HAP-1 (cell line): Measurements from ENCODE around the gene ERC2.

Experiments
- DNase-seq, 2 experiments: peaks; one replicate each; pipeline ENCODE4 v3.0.0-alpha.2; 2016 to 2020; ENCODE audit warnings: low spot score in 2 of 2
- H3K27me3 ChIP-seq: fragments of 250-450 bp; sonication (Bioruptor Pico); 2 replicates; pipeline ENCODE4 v1.5.1; 2020; ENCODE audit warnings: low read depth, mild to moderate bottlenecking, moderate library complexity
- H3K36me3 ChIP-seq: fragments of 250-450 bp; sonication (Bioruptor Pico); replicated peaks from 2 replicates; pipeline ENCODE4 v1.5.1; 2020; ENCODE audit warnings: mild to moderate bottlenecking
- H3K4me1 ChIP-seq: fragments of 250-450 bp; sonication (Bioruptor Pico); 2 replicates; pipeline ENCODE4 v1.5.1; 2020; ENCODE audit warnings: mild to moderate bottlenecking
- H3K4me3 ChIP-seq: fragments of 250-450 bp; sonication (Bioruptor Pico); 2 replicates; pipeline ENCODE4 v1.5.1; 2020; ENCODE audit warnings: mild to moderate bottlenecking, moderate library complexity
- H3K9me3 ChIP-seq: fragments of 250-450 bp; sonication (Bioruptor Pico); 2 replicates; pipeline ENCODE4 v1.5.1; 2020; ENCODE audit warnings: mild to moderate bottlenecking, moderate library complexity
- in situ Hi-C: fragments of 300-500 bp; cut with MboI; formaldehyde crosslinking; loops from 3 replicates; pipeline ENCODE4 v1.14.3; 2020; ENCODE audit warnings: low sequenced_read_pairs, inconsistent platforms, mixed read lengths

Gene ERC2

GRCh38 chr3:55559500-55560423 lies 908.5 kb downstream of the ERC2 start:
- no peak for DNase-seq
- in situ Hi-C loops: no loop called here
- Histone ChIP-seq H3K36me3 (no peaks in the 10 kb centered on the region), H3K9me3 (no peaks in the 10 kb centered on the region), H3K27me3 (no peaks in the 10 kb centered on the region), H3K4me3 (no peak overlapping the region), H3K4me1 (peaks cover 18% of the 10 kb centered on the region)

- Histone ChIP-seq H3K27me3 (no peaks in the 10 kb centered on the region), H3K9me3 (no peaks in the 10 kb centered on the region), H3K36me3 (no peaks in the 10 kb centered on the region), H3K4me1 (peaks cover 21% of the 10 kb centered on the region), H3K4me3 (no peak overlapping the region)
- in situ Hi-C loops: no loop called here
- no peak for DNase-seq
These were observed 910.0 kb downstream of the ERC2 start for GRCh38 chr3:55558316-55558715.

DNA sequence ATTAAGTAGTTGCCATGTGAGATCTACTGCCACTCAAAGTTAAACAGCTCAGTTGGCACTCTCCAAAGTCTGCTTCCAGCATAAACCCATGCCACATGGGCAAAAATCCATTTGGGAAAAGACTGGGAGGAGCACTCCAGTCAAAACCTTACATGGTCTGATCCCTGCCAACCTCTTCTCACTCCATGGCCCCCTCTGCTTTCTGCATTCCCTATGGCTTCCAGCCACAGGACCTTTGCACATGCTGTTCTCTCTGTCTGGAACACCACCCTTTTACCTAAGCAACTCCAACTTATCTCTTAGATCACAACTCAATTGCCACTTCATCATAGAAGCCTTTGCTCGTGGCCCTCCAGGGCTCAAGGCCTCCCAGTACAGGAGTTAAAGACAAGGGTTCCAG lies 910.7 kb downstream of the ERC2 start:
- in situ Hi-C loops: no loop called here

GRCh38 chr3:55556619-55557537 lies 911.4 kb downstream of the ERC2 start:
- Histone ChIP-seq H3K36me3 (no peaks in the 10 kb centered on the region), H3K27me3 (no peaks in the 10 kb centered on the region), H3K4me1 (peaks cover 21% of the 10 kb centered on the region), H3K9me3 (no peaks in the 10 kb centered on the region), H3K4me3 (no peak overlapping the region)
- in situ Hi-C loops: no loop called here
- peak; percentile 58 to 70 for DNase-seq

More for the DNA sequence above, 910.7 kb downstream of the ERC2 start:
- Histone ChIP-seq H3K9me3 (no peaks in the 10 kb centered on the region), H3K27me3 (no peaks in the 10 kb centered on the region), H3K4me3 (no peak overlapping the region), H3K36me3 (no peaks in the 10 kb centered on the region), H3K4me1 (peaks cover 21% of the 10 kb centered on the region)
- DNase-seq: no peak

DNA sequence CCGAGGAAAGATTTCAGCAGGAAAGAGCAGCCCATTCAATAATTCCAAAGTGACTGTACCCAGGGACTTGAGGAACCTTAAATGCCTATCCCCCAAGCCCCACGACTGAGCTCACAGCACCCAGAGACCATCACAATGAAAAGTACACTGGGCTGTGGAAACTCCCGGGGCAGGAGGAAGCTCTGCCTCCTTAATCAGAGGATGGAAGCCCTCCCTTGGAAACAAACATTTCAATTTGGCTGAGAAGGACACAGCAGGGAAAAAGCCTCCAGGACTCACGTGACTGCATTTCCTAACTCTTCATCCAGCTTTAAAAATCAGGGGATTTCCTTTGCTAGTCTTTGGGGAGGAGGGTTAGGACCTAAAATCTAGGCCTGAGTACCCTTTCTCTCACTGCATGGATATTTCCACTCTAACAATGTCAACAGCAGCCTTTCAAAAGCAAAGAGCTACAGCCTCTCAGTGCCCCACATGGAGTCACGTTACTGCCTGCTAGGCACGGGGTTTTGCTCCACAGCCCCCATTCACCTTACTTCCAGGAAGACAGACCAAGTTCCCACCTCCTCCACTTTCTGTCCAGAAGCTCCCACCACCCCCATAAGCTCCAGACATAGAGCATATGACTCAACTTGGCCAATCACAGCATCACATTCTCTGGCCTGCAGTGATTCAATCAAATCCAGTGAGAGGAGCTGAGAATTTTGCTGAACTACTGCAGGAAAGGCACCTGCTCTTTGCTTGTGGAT lies 912.2 kb downstream of the ERC2 start:
- in situ Hi-C loops: no loop called here
- DNase-seq: no peak
- Histone ChIP-seq H3K27me3 (no peaks in the 10 kb centered on the region), H3K4me3 (no peak overlapping the region), H3K9me3 (no peaks in the 10 kb centered on the region), H3K4me1 (peaks cover 21% of the 10 kb centered on the region), H3K36me3 (no peaks in the 10 kb centered on the region)

DNA sequence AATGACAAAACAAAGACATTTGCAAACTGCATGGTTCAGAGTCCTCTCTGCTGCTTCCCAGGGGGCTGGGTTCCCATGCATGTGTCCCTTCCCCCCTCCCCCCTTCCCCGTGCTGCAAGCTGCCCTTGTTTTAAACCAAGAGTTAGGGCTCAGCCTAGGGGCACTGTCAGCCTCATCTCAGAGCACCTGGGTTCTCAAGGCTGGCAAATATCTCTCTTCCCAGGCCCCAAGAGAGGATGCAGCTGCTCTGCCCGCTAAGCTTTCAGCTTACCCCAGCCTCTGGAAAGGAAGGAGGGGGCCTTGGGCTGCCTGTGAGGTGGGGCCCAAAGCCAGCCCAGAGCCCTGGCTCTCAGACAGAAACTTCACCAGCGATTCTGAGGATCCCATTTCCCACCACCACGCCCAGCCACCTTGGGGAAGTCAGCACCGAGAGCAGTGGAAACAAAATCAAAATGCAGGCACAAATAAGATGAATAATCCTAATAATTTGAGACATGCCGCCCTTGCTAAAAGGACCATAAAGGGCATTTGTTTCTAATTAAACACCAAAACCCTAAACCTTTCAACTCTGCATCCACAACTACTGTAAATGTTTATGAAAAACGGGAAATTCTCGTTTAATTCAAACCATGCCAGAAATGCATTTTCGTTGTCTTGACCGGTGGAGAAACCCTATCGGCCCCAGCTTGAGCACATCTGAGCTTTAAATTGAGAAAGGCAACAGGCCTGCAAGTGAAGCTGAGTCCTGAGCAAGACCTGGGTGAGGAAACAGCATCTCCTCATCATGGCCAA lies 913.4 kb downstream of the ERC2 start:
- DNase-seq: no peak
- H3K4me3 ChIP-seq: no peak overlapping the region
- in situ Hi-C loops: no loop called here

GRCh38 chr3:55551644-55552043 lies 916.6 kb downstream of the ERC2 start:
- H3K4me1 ChIP-seq: peaks cover 11% of the 10 kb centered on the region
- no peaks in the 10 kb centered on the region for H3K27me3 ChIP-seq
- DNase-seq: no peak
- no peak overlapping the region for H3K4me3 ChIP-seq
- no peaks in the 10 kb centered on the region for H3K9me3 ChIP-seq
- in situ Hi-C loops: no loop called here
- H3K36me3 ChIP-seq: no peaks in the 10 kb centered on the region

More for the DNA sequence above, 913.4 kb downstream of the ERC2 start:
- Histone ChIP-seq H3K27me3 (no peaks in the 10 kb centered on the region), H3K9me3 (no peaks in the 10 kb centered on the region), H3K36me3 (no peaks in the 10 kb centered on the region), H3K4me1 (peaks cover 21% of the 10 kb centered on the region)

DNA sequence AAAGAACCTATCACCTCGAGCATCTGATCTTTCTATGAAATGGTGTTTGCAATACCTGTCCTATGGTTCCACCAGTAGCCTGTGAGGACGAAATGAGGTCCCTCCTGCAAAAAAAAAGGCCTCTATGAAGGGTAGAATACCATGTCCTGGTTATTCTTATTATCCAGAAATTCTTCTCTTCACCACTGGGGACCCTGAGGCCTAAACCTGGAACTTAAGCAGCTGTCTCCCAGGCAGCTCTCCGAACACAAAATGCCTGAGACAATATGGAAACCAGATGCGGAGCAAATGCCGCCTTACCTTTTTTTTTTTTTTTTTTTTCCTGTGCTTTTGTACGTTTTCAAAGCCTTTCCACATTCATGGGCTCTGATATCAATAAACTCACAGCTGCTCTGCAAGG lies 919.1 kb downstream of the ERC2 start:
- in situ Hi-C loops: no loop called here
- H3K36me3 ChIP-seq: no peaks in the 10 kb centered on the region
- no peaks in the 10 kb centered on the region for H3K9me3 ChIP-seq
- H3K27me3 ChIP-seq: no peaks in the 10 kb centered on the region
- H3K4me1 ChIP-seq: peaks cover 4% of the 10 kb centered on the region
- no peak for DNase-seq
- no peak overlapping the region for H3K4me3 ChIP-seq

GRCh38 chr3:55546866-55547669 lies 921.2 kb downstream of the ERC2 start:
- peaks cover 5% of the 10 kb centered on the region for H3K4me1 ChIP-seq
- H3K27me3 ChIP-seq: no peaks in the 10 kb centered on the region
- H3K9me3 ChIP-seq: no peaks in the 10 kb centered on the region
- no peak for DNase-seq
- H3K4me3 ChIP-seq: no peak overlapping the region
- H3K36me3 ChIP-seq: no peaks in the 10 kb centered on the region
- in situ Hi-C loops: no loop called here

GRCh38 chr3:55545995-55546394 lies 922.3 kb downstream of the ERC2 start:
- Histone ChIP-seq H3K4me3 (no peak overlapping the region), H3K27me3 (no peaks in the 10 kb centered on the region), H3K36me3 (no peaks in the 10 kb centered on the region), H3K9me3 (no peaks in the 10 kb centered on the region), H3K4me1 (peaks cover 8% of the 10 kb centered on the region)
- no peak for DNase-seq
- in situ Hi-C loops: no loop called here

DNA sequence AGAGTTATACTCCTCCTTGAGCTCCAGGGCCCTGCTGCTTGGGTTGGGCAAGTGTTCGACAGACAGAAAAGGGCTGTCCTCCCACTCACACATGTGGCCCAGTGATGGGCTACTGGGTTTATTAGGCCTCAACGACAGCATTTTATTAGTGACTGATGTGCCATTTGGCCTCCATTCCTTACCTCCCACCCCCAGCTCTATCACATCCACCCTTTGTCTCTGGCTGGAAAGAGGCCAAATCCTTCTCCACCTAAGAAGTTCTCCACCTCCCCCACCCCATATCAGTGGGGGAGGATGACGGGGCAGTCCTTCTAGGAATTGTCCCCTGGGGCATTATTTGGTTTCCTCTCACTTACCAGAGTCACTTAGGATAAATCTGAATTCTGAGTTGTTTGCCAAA lies 924.0 kb downstream of the ERC2 start:
- in situ Hi-C loops: no loop called here
- Histone ChIP-seq H3K36me3 (no peaks in the 10 kb centered on the region), H3K4me3 (no peak overlapping the region), H3K4me1 (peaks cover 20% of the 10 kb centered on the region), H3K27me3 (no peaks in the 10 kb centered on the region), H3K9me3 (no peaks in the 10 kb centered on the region)
- peak in 1 of 2 experiments; percentile 41 for DNase-seq

GRCh38 chr3:55543181-55543614 lies 925.1 kb downstream of the ERC2 start:
- H3K27me3 ChIP-seq: no peaks in the 10 kb centered on the region
- peaks cover 20% of the 10 kb centered on the region for H3K4me1 ChIP-seq
- in situ Hi-C loops: no loop called here
- H3K4me3 ChIP-seq: no peak overlapping the region
- H3K9me3 ChIP-seq: no peaks in the 10 kb centered on the region
- DNase-seq: no peak
- H3K36me3 ChIP-seq: no peaks in the 10 kb centered on the region
